ENCODE data around the gene SAMD4B.

- TF ChIP-seq CTCF (IDR thresholded peaks at IDR 0.05) (no peak), ZFX (IDR thresholded peaks at IDR 0.05; ENCODE audit: borderline replicate concordance) (no peak)
These were observed 63.9 kb downstream of the SAMD4B start for GRCh38 chr19:39405958-39406655.
